Brain microvascular endothelial cell (primary cell): ENCODE measurements around the gene EXOSC6.
"Not testable (repeated sequence)": the region's sequence is repeated elsewhere in the genome, so short reads cannot be mapped to it uniquely, and the experiment has no call there.

Source experiments
- DNase-seq: peaks from one replicate; pipeline ENCODE4 v3.0.0-alpha.2; 2020
- H3K27ac ChIP-seq: fragments of 250-450 bp; sonication (Bioruptor Pico); 2 replicates; pipeline ENCODE4 v1.5.1; 2020; ENCODE audit warnings: mild to moderate bottlenecking, moderate library complexity
- H3K27me3 ChIP-seq: fragments of 250-450 bp; sonication (Bioruptor Pico); replicated peaks from 2 replicates; pipeline ENCODE4 v1.5.1; 2020; ENCODE audit warnings: mild to moderate bottlenecking
- H3K36me3 ChIP-seq: fragments of 250-450 bp; sonication (Bioruptor Pico); replicated peaks from 2 replicates; pipeline ENCODE4 v1.5.1; 2020; ENCODE audit warnings: mild to moderate bottlenecking
- H3K4me3 ChIP-seq: 2 replicates; pipeline ENCODE4 v1.5.1; 2011; ENCODE audit warnings: low read depth, mild to moderate bottlenecking, control low read depth, low read length, moderate library complexity
- CTCF ChIP-seq: IDR thresholded peaks from 2 replicates; pipeline ENCODE4 v1.5.1; 2011; ENCODE audit warnings: low read depth, mild to moderate bottlenecking, moderate library complexity, low read length, control low read depth, inconsistent platforms; ENCODE audit errors: missing control alignments
- in situ Hi-C: cut with HindIII; loops from 2 replicates; pipeline ENCODE4 v1.10.0; 2017; ENCODE audit warnings: low sequenced_read_pairs, low pct_ligation_motif_present

Gene EXOSC6

GRCh38 chr16:70290949-70291519 is 39.3 kb upstream of the EXOSC6 start:
- TF ChIP-seq CTCF, result no peak
- in situ Hi-C loops, result no loop called here
- no peaks in the 10 kb centered on the region for H3K36me3 ChIP-seq
- H3K27ac ChIP-seq, result peak overlapping the region; percentile 1
- H3K27me3 ChIP-seq, result no peaks in the 10 kb centered on the region
- no peak overlapping the region for H3K4me3 ChIP-seq
- no peak for DNase-seq

DNA sequence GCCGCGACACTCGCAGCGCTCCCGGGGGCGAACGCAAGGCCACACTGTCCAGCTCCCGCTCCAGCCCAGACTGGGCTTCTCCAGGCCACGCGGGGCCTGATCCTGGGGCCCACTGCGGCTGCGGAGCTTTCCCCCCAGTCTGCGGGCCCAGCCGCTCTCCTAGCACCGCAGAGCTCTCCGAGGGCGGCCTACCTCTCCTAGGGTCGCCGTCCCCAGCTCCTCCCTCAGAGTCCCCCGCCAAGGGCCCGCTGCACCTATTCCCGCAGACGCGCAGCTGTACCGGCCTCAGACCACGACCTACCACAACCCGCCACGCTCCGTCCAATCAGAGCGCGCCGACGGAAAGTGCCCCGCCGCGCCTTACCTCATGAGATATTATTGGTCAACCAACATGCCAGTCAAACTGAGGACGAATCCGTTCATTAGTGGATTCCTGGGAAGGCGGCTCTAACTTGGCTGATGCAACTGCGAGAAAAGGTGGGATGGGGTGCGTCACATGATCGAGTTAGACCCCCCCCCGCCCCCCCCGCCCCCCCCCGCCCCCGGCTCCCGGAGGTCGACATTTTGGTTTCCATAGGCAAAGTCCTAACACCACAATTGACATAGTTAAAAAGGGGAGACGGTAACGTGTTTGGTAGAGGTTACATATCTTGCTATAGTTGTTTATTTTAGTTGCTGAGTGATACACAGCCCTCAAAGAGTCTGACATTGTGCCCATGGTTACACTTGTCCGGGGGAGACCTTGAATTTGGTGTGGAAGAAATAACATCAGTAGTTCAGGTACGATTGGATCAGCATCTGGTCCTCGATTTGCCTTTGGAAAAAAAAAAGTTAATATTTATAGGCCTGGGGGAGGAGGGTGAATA is 37.7 kb upstream of the EXOSC6 start, which contains the start of gene AARS1:
Gene AARS1, minus strand, starts transcription at position 278 of the 866 bp plus-strand sequence. CDS start 6,743 bp downstream, outside the sequence.
- no peak for TF ChIP-seq CTCF
- in situ Hi-C loops, result no loop called here
- peak; percentile 100 for DNase-seq
- no peaks in the 10 kb centered on the region for H3K36me3 ChIP-seq
- H3K4me3 ChIP-seq, result peak within 1 kb of the TSS; percentile 90
- H3K27ac ChIP-seq, result peak within 1 kb of the TSS; percentile 97
- H3K27me3 ChIP-seq, result no peaks in the 10 kb centered on the region

- peaks cover 15% of the 10 kb centered on the region for H3K36me3 ChIP-seq
- in situ Hi-C loops, H3K4me3 ChIP-seq, DNase-seq, H3K27ac ChIP-seq, H3K27me3 ChIP-seq: not testable (repeated sequence)
These were observed 35.7 kb upstream of the EXOSC6 start for GRCh38 chr16:70287304-70287971.

- no peak overlapping the region for H3K4me3 ChIP-seq
- H3K27me3 ChIP-seq, result no peaks in the 10 kb centered on the region
- no peak overlapping the region for H3K27ac ChIP-seq
- peaks cover 64% of the 10 kb centered on the region for H3K36me3 ChIP-seq
- no peak for TF ChIP-seq CTCF
- no peak for DNase-seq
- in situ Hi-C loops, result no loop called here
These were observed 24.7 kb upstream of the EXOSC6 start for GRCh38 chr16:70276392-70276791.

DNA sequence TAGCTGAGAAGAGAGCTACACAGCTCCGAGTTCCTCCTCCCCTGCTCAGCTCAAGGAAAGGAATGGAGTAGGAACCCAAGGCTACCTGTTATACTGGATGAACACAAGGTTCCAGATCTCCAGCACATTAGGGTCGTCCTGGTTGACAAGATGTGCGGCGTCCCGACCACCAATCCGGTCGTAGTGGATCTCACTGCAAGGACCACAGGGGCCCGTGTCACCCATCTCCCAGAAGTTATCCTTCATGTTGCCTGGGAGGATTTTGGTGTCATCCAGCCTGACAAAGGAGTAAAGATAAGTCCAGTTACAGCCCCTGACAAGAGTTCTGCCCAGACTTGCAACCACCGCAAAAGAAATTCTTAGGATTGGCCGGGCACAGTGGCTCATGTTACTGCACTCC is 20.0 kb upstream of the EXOSC6 start:
- Histone ChIP-seq H3K4me3 (no peak overlapping the region), H3K27me3 (no peaks in the 10 kb centered on the region), H3K27ac (no peak overlapping the region), H3K36me3 (peaks cover 67% of the 10 kb centered on the region)
- DNase-seq, result no peak
- in situ Hi-C loops, result no loop called here
- no peak for TF ChIP-seq CTCF

DNA sequence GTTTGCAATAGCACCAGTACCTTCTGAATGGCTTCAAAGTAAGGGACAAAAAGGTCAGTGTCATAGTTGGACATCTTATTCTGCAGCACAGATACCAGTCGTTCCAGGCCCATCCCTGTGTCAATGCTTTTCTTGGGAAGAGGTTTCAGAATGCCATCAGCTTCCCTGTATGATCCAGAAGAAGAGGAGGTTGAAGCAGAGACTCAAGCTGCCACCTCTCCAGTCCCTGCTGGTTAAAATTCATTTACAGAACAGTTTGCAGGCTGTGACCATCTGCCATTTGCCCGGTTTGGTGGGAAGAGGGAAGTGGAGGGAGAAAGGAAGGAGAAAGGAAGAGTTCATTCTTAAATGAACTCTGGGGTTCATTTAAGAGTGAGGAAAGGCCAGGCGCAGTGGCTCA is 18.4 kb upstream of the EXOSC6 start:
- H3K27ac ChIP-seq, result no peak overlapping the region
- H3K4me3 ChIP-seq, result no peak overlapping the region
- in situ Hi-C loops, result no loop called here
- H3K27me3 ChIP-seq, result no peaks in the 10 kb centered on the region
- TF ChIP-seq CTCF, result no peak
- H3K36me3 ChIP-seq, result peaks cover 70% of the 10 kb centered on the region
- no peak for DNase-seq
